Pancreas (tissue), 10 donors: ENCODE measurements around the gene CMIP. TPM values are rescaled to one million over a fixed set of nuclear protein-coding genes. Genes with fewer than 3 reads are reported as not detected.

Source experiments
- ATAC-seq, 4 donors: fragments of 200-7000 bp; cut with Tn5 transposase; one replicate each; pipeline versions ENCODE4 v1.8.0 to v1.9.1; 2020; ENCODE audit warnings: mild to moderate bottlenecking in 4 of 4, moderate library complexity in 4 of 4
- DNase-seq, 6 donors: peaks; one replicate each; pipeline ENCODE4 v3.0.0-alpha.2; 2020
- FAIRE-seq: peaks from 2 replicates; lab custom pipeline; 2012; peaks lifted over from hg19 to GRCh38; lab: Jason Lieb, UNC
- H3K27ac ChIP-seq, 4 donors: fragments of 200-600 bp; sonication (generic); 1 replicate in 3 of 4; 2 replicates in 1 of 4; pipeline versions ENCODE4 v1.5.0 to v1.8.0; 2020
- H3K27me3 ChIP-seq, 4 donors: fragments of 200-600 bp; one replicate each; pipeline ENCODE4 v1.8.0; 2021
- H3K36me3 ChIP-seq, 3 donors: fragments of 200-600 bp; sonication (generic) in 1 of 3; one replicate each; pipeline versions ENCODE4 v1.5.0 to v1.8.0; 2020 to 2021
- H3K4me1 ChIP-seq, 3 donors: fragments of 200-600 bp; one replicate each; pipeline ENCODE4 v1.8.0; 2021
- H3K4me3 ChIP-seq, 4 donors: fragments of 200-600 bp; sonication (generic) in 2 of 4; one replicate each; pipeline versions ENCODE4 v1.5.0 to v1.8.0; 2020 to 2021
- H3K9me3 ChIP-seq, 4 donors: fragments of 200-600 bp; one replicate each; pipeline ENCODE4 v1.8.0; 2021
- CTCF ChIP-seq, 4 donors: fragments of 200-600 bp; sonication (generic) in 3 of 4; IDR thresholded peaks; one replicate each; pipeline versions ENCODE4 v1.5.0 to v1.8.0; 2021; ENCODE audit warnings: antibody characterized with exemption in 4 of 4
- WGBS, 2 donors: extraction: QIAGEN DNeasy Blood & Tissue Kit; methylation state at CpG; one replicate each; pipeline ENCODE4 v1.1.7; 2013; 5-methylcytosine and 5-hydroxymethylcytosine counted together
- intact Hi-C, 3 donors: fragments of 100-400 bp; cut with DNase I; formaldehyde crosslinking; loops; one replicate each; pipeline versions ENCODE4 v1.11.1 to v1.14.2; 2022
- polyA plus RNA-seq, 2 donors: library from polyadenylated mRNA; stranded (reverse); fragments of 200-250 nt; gene quantifications; one replicate each; pipeline ENCODE4 v1.2.3, GENCODE V29; 2013
- total RNA-seq, 6 donors: library from RNA; stranded (reverse); fragmentation: NEBNext Ultra II Directional in 4 of 6; extraction: Animal tissue kit (Norgen Biotek cat#: 25700) in 4 of 6; gene quantifications; one replicate each; pipeline versions ENCODE4 v1.2.1 to v1.2.4, GENCODE V29; 2021 to 2023
- donor health status: healthy with polysubstance abuse.
- donor health status: DM: no; HTN: no; CAD: no; lungs with moderate emphysema.
- donor health status: DM: no; HTN: no; CAD: no.
- donor health status: control.
- donor health status: control.
- donor health status: Bipolar disorder and iron deficiency.
- donor health status: DM: yes; HTN: yes; CAD: no.
- donor health status: DM: no; HTN: no; CAD: no.
- donor health status: DM: no; HTN: no; CAD: no.
- donor health status: DM: yes; HTN: yes; CAD: no.

CMIP gene
- total and polyA plus RNA-seq, 8 donors: 9.7 to 37.0 (median 21.5) TPM

GRCh38 chr16:81514041-81514559 is 69.5 kb downstream of the CMIP start:
- FAIRE-seq: no peak
- Histone ChIP-seq H3K4me3 (no peak overlapping the region), H3K27me3 (no peaks in the 10 kb centered on the region), H3K36me3 (no peaks in the 10 kb centered on the region), H3K4me1 (peaks cover 6 to 10% (median 10%) of the 10 kb centered on the region in 3 donors), H3K27ac (peak overlapping the region in 1 of 4 donors; percentile 53), H3K9me3 (no peaks in the 10 kb centered on the region)
- ATAC-seq: peak in 1 of 4 donors; percentile 52
- 90 to 92% methylated on average over 7 of the region's 7 CpGs for WGBS, 2 donors
- intact Hi-C loops: no loop called here
- peak in 1 of 6 donors; percentile 14 for DNase-seq
- no peak for TF ChIP-seq CTCF (IDR thresholded peaks at IDR 0.05)

- Histone ChIP-seq H3K4me1 (peaks cover 6 to 10% (median 10%) of the 10 kb centered on the region in 3 donors), H3K27ac (no peak overlapping the region), H3K27me3 (no peaks in the 10 kb centered on the region), H3K36me3 (no peaks in the 10 kb centered on the region), H3K9me3 (no peaks in the 10 kb centered on the region), H3K4me3 (no peak overlapping the region)
- no peak for ATAC-seq
- WGBS, 2 donors: 93 to 96% methylated on average over 15 of the region's 15 CpGs
- TF ChIP-seq CTCF (IDR thresholded peaks at IDR 0.05): no peak
- FAIRE-seq: no peak
- intact Hi-C loops: no loop called here
- DNase-seq: peak in 1 of 6 donors; percentile 30
Observed at GRCh38 chr16:81514568-81515258, 70.1 kb downstream of the CMIP start.

GRCh38 chr16:81515281-81515680 is 70.7 kb downstream of the CMIP start:
- TF ChIP-seq CTCF (IDR thresholded peaks at IDR 0.05): no peak
- Histone ChIP-seq H3K36me3 (no peaks in the 10 kb centered on the region), H3K27ac (no peak overlapping the region), H3K27me3 (no peaks in the 10 kb centered on the region), H3K4me1 (peaks cover 6 to 10% (median 10%) of the 10 kb centered on the region in 3 donors), H3K9me3 (no peaks in the 10 kb centered on the region), H3K4me3 (no peak overlapping the region)
- FAIRE-seq (no peak), ATAC-seq (no peak), DNase-seq (peak in 1 of 6 donors; percentile 35)
- intact Hi-C loops: no loop called here
- WGBS, 2 donors: 92 to 95% methylated on average over 11 of the region's 11 CpGs

GRCh38 chr16:81515721-81516120 is 71.1 kb downstream of the CMIP start:
- no peak overlapping the region for H3K4me3 ChIP-seq
- DNase-seq (peak in 1 of 6 donors; percentile 35), FAIRE-seq (no peak), ATAC-seq (no peak)
- intact Hi-C loops: no loop called here
- H3K27me3 ChIP-seq: no peaks in the 10 kb centered on the region
- peaks cover 6 to 10% (median 10%) of the 10 kb centered on the region in 3 donors for H3K4me1 ChIP-seq
- 90 to 91% methylated on average over 10 of the region's 10 CpGs for WGBS, 2 donors
- no peak overlapping the region for H3K27ac ChIP-seq
- TF ChIP-seq CTCF (IDR thresholded peaks at IDR 0.05): no peak
- no peaks in the 10 kb centered on the region for H3K9me3 ChIP-seq
- no peaks in the 10 kb centered on the region for H3K36me3 ChIP-seq
